Adrenal gland (tissue), 12 donors: ENCODE measurements around the gene UBE2H. TPM values are rescaled to one million over a fixed set of nuclear protein-coding genes. Genes with fewer than 3 reads are reported as not detected.
A peak's percentile ranks its signal among the peaks of the same experiment; 100 is the strongest.

Experiments
- DNase-seq, 7 donors: peaks; one replicate each; pipeline ENCODE4 v3.0.0-alpha.2; 2019 to 2020
- H3K27ac ChIP-seq, 5 donors: fragments of 200-600 bp; sonication (generic) in 4 of 5; 1 replicate in 3 of 5; 2 replicates in 2 of 5; pipeline versions ENCODE4 v1.5.1 to v1.8.0; 2016 to 2020; ENCODE audit warnings: mild to moderate bottlenecking in 1 of 5
- H3K27me3 ChIP-seq: fragments of 200-600 bp; 2 replicates; pipeline ENCODE4 v1.8.0; 2021
- H3K36me3 ChIP-seq, 2 donors: fragments of 200-600 bp; replicated peaks in 1 of 2; 1 replicate in 1 of 2; 2 replicates in 1 of 2; pipeline versions ENCODE4 v1.5.1 to v1.8.0; 2018 to 2022
- H3K4me1 ChIP-seq, 2 donors: fragments of 200-600 bp; replicated peaks in 1 of 2; 1 replicate in 1 of 2; 2 replicates in 1 of 2; pipeline versions ENCODE4 v1.5.1 to v1.8.0; 2018 to 2021
- H3K4me3 ChIP-seq, 4 donors: fragments of 200-600 bp; sonication (generic) in 3 of 4; one replicate each; pipeline ENCODE4 v1.5.1; 2016 to 2018
- H3K9me3 ChIP-seq, 3 donors: fragments of 200-600 bp; sonication (generic) in 1 of 3; replicated peaks in 1 of 3; 1 replicate in 2 of 3; 2 replicates in 1 of 3; pipeline versions ENCODE4 v1.5.1 to v1.8.0; 2016 to 2021
- CTCF ChIP-seq, 6 experiments: fragments of 450-650 bp in 4 of 6; fragments of 200-600 bp in 2 of 6; sonication (generic) in 1 of 6; IDR thresholded peaks; 1 replicate in 5 of 6; 2 replicates in 1 of 6; pipeline versions ENCODE4 v1.5.1 to v1.8.0; 2016 to 2021; ENCODE audit warnings: antibody characterized with exemption in 6 of 6, mild to moderate bottlenecking in 2 of 6, moderate library complexity in 1 of 6
- POLR2A ChIP-seq, 2 donors: fragments of 450-650 bp; IDR thresholded peaks; one replicate each; pipeline ENCODE4 v1.6.1; 2017; ENCODE audit warnings: antibody characterized with exemption in 2 of 2, mild to moderate bottlenecking in 2 of 2, moderate library complexity in 1 of 2
- WGBS, 4 donors: extraction: QIAGEN DNeasy Blood & Tissue Kit in 2 of 4; methylation state at CpG; one replicate each; pipeline versions ENCODE4 v1.1.5 to v1.1.7; 2013 to 2017; 5-methylcytosine and 5-hydroxymethylcytosine counted together
- intact Hi-C, 2 donors: fragments of 100-400 bp; cut with DNase I; formaldehyde crosslinking; loops; one replicate each; pipeline versions ENCODE4 v1.14.1 to v1.15.0; 2022 to 2023
- polyA plus RNA-seq, 3 donors: library from polyadenylated mRNA; stranded (reverse); fragments of 200-250 nt in 2 of 3; fragments of 350-450 nt in 1 of 3; fragmentation: Illumina TruSeq in 1 of 3; extraction: RNeasy Lipid Tissue Mini Kit (QIAGEN cat#74804) in 1 of 3; gene quantifications; one replicate each; pipeline ENCODE4 v1.2.3, GENCODE V29; 2013 to 2014
- total RNA-seq, 9 donors: library from RNA; depleted of rRNA in 4 of 9; stranded (reverse); fragments of >200 nt in 4 of 9; fragments of 120-200 nt in 1 of 9; fragmentation: NEBNext Ultra II Directional in 1 of 9; extraction: Animal tissue kit (Norgen Biotek cat#: 25700) in 1 of 9; gene quantifications; one replicate each; pipeline versions ENCODE4 v1.1.0 to v1.2.4, GENCODE V29; 2013 to 2023
- donor health status: healthy with polysubstance abuse.
- donor health status: Bipolar disorder and iron deficiency.
- donor health status: DM: yes; HTN: yes; CAD: no.
- donor health status: DM: no; HTN: no; CAD: no.
- donor health status: DM: no; HTN: no; CAD: no.
- donor health status: DM: yes; HTN: yes; CAD: no.

Gene UBE2H
- total and polyA plus RNA-seq, 12 donors = 48.3 to 392 (median 143) TPM

GRCh38 chr7:129855935-129856717, 96.6 kb downstream of the UBE2H start:
- intact Hi-C loops = no loop called here
- TF ChIP-seq POLR2A (IDR thresholded peaks at IDR 0.05) = no peak
- no peak for TF ChIP-seq CTCF (IDR thresholded peaks at IDR 0.05)
- H3K36me3 ChIP-seq = no peaks in the 10 kb centered on the region
- H3K27me3 ChIP-seq = no peaks in the 10 kb centered on the region
- H3K9me3 ChIP-seq = no peaks in the 10 kb centered on the region
- H3K4me1 ChIP-seq = peaks cover 48 to 96% of the 10 kb centered on the region in 2 donors
- WGBS, 4 donors = 68 to 76% (median 72%) methylated on average over 5 of the region's 5 CpGs
- peak overlapping the region in 3 of 5 donors; percentile 8 to 76 (median 18) for H3K27ac ChIP-seq
- no peak for DNase-seq
- no peak overlapping the region for H3K4me3 ChIP-seq

- H3K4me3 ChIP-seq = no peak overlapping the region
- WGBS, 4 donors = 78 to 87% (median 82%) methylated on average over 6 of the region's 6 CpGs
- H3K27ac ChIP-seq = peak overlapping the region in 2 of 5 donors; percentile 61 to 76
- no peaks in the 10 kb centered on the region for H3K27me3 ChIP-seq
- no peaks in the 10 kb centered on the region for H3K9me3 ChIP-seq
- H3K36me3 ChIP-seq = no peaks in the 10 kb centered on the region
- intact Hi-C loops = no loop called here
- peaks cover 45 to 93% of the 10 kb centered on the region in 2 donors for H3K4me1 ChIP-seq
- DNase-seq = no peak
- TF ChIP-seq CTCF (IDR thresholded peaks at IDR 0.05) (no peak), POLR2A (IDR thresholded peaks at IDR 0.05) (no peak)
Measured at GRCh38 chr7:129855234-129855673, 97.5 kb downstream of the UBE2H start.

GRCh38 chr7:129854401-129854800, 98.4 kb downstream of the UBE2H start:
- H3K36me3 ChIP-seq = no peaks in the 10 kb centered on the region
- H3K4me1 ChIP-seq = peaks cover 39 to 85% of the 10 kb centered on the region in 2 donors
- H3K27ac ChIP-seq = peak overlapping the region; percentile 26 to 76 (median 51)
- 18 to 32% (median 30%) methylated on average over 1 of the region's 1 CpG for WGBS, 4 donors
- no peak overlapping the region for H3K4me3 ChIP-seq
- TF ChIP-seq POLR2A (IDR thresholded peaks at IDR 0.05) (no peak), CTCF (IDR thresholded peaks at IDR 0.05) (no peak)
- H3K9me3 ChIP-seq = no peaks in the 10 kb centered on the region
- DNase-seq = no peak
- no peaks in the 10 kb centered on the region for H3K27me3 ChIP-seq
- intact Hi-C loops = no loop called here

GRCh38 chr7:129853661-129854268, 99.0 kb downstream of the UBE2H start:
- Histone ChIP-seq H3K4me1 (peaks cover 33 to 83% of the 10 kb centered on the region in 2 donors), H3K27ac (peak overlapping the region; percentile 28 to 82 (median 61)), H3K9me3 (no peaks in the 10 kb centered on the region), H3K27me3 (no peaks in the 10 kb centered on the region), H3K4me3 (no peak overlapping the region), H3K36me3 (no peaks in the 10 kb centered on the region)
- intact Hi-C loops = no loop called here
- DNase-seq = peak in 3 of 7 donors; percentile 39 to 49 (median 48)
- WGBS, 4 donors = 26 to 32% (median 29%) methylated on average over 5 to 6 of the region's 6 CpGs
- no peak for TF ChIP-seq POLR2A (IDR thresholded peaks at IDR 0.05)
- no peak for TF ChIP-seq CTCF (IDR thresholded peaks at IDR 0.05)
